Stomach (tissue), 9 donors: ENCODE data around the gene PPARA. TPM values are rescaled to one million over a fixed set of nuclear protein-coding genes. Genes with fewer than 3 reads are reported as not detected.
A peak's percentile ranks its signal among the peaks of the same experiment; 100 is the strongest.

Experiments used
- DNase-seq, 2 donors: peaks; one replicate each; pipeline versions ENCODE4 v3.0.0 to v3.0.0-alpha.2; 2013 to 2019
- H3K27ac ChIP-seq, 5 donors: fragments of 200-600 bp in 4 of 5; sonication (generic) in 4 of 5; one replicate each; pipeline ENCODE4 v1.5.1; 2013 to 2019; ENCODE audit warnings: mild to moderate bottlenecking in 1 of 5, moderate library complexity in 1 of 5
- H3K27me3 ChIP-seq, 3 donors: fragments of 200-600 bp; sonication (generic); one replicate each; pipeline ENCODE4 v1.5.1; 2017 to 2019; ENCODE audit warnings: mixed run types in 1 of 3
- H3K36me3 ChIP-seq, 4 donors: fragments of 200-600 bp; sonication (generic); 1 replicate in 3 of 4; 2 replicates in 1 of 4; pipeline ENCODE4 v1.5.1; 2016 to 2019
- H3K4me1 ChIP-seq, 4 donors: fragments of 200-600 bp; sonication (generic); one replicate each; pipeline ENCODE4 v1.5.1; 2016 to 2019
- H3K4me3 ChIP-seq, 4 donors: fragments of 200-600 bp; sonication (generic) in 3 of 4; one replicate each; pipeline ENCODE4 v1.5.1; 2016 to 2019; ENCODE audit warnings: mild to moderate bottlenecking in 1 of 4
- H3K9me3 ChIP-seq, 4 donors: fragments of 200-600 bp; sonication (generic); one replicate each; pipeline ENCODE4 v1.5.1; 2016 to 2019
- EP300 ChIP-seq: sonication (generic); formaldehyde crosslinking; IDR thresholded peaks from one replicate; pipeline ENCODE4 v1.6.1; 2017; ENCODE audit warnings: antibody characterized with exemption
- POLR2A ChIP-seq, 4 donors: fragments of 450-650 bp; IDR thresholded peaks; one replicate each; pipeline ENCODE4 v1.6.1; 2016; ENCODE audit warnings: antibody characterized with exemption in 4 of 4, control low read depth in 2 of 4, mild to moderate bottlenecking in 1 of 4, moderate library complexity in 1 of 4
- POLR2AphosphoS5 ChIP-seq, 3 donors: sonication (generic); formaldehyde crosslinking; IDR thresholded peaks; one replicate each; pipeline ENCODE4 v1.6.1; 2016; ENCODE audit warnings: antibody characterized with exemption in 3 of 3
- WGBS, 5 donors: extraction: QIAGEN DNeasy Blood & Tissue Kit in 3 of 5; methylation state at CpG; one replicate each; pipeline versions ENCODE4 v1.1.5 to v1.1.7; 2013 to 2018; 5-methylcytosine and 5-hydroxymethylcytosine counted together
- intact Hi-C: fragments of 100-400 bp; cut with DNase I; formaldehyde crosslinking; loops from one replicate; pipeline ENCODE4 v1.15.1; 2023; ENCODE audit warnings: low total_unique reads
- polyA plus RNA-seq, 3 donors: library from polyadenylated mRNA; stranded (reverse); fragments of 200-250 nt; gene quantifications; one replicate each; pipeline ENCODE4 v1.2.3, GENCODE V29; 2013
- total RNA-seq, 5 donors: library from RNA; depleted of rRNA; stranded (reverse); fragments of >200 nt; gene quantifications; one replicate each; pipeline versions ENCODE4 v1.1.0 to v1.2.3, GENCODE V29; 2014 to 2016
- TF ChIP-seq, protein P1 (sequence below), 7 experiments: fragments of 450-650 bp in 4 of 7; fragments of 200-600 bp in 3 of 7; sonication (generic) in 3 of 7; IDR thresholded peaks; one replicate each; pipeline ENCODE4 v1.5.1; 2016 to 2019; ENCODE audit warnings: antibody characterized with exemption in 7 of 7, control low read depth in 2 of 7, mild to moderate bottlenecking in 1 of 7
- donor health status: healthy with polysubstance abuse.
- donor health status: Bipolar disorder and iron deficiency.
- donor health status: healthy.

PPARA gene
- total and polyA plus RNA-seq, 8 donors, result 3.4 to 28.8 (median 11.6) TPM

GRCh38 chr22:46259374-46259773 lies 109.0 kb downstream of the PPARA start:
- H3K36me3 ChIP-seq, result no peaks in the 10 kb centered on the region
- intact Hi-C loops, result no loop called here
- H3K27me3 ChIP-seq, result peaks cover 0 to 7% (median 0%) of the 10 kb centered on the region in 3 donors
- H3K9me3 ChIP-seq, result no peaks in the 10 kb centered on the region
- TF ChIP-seq, protein P1, sequence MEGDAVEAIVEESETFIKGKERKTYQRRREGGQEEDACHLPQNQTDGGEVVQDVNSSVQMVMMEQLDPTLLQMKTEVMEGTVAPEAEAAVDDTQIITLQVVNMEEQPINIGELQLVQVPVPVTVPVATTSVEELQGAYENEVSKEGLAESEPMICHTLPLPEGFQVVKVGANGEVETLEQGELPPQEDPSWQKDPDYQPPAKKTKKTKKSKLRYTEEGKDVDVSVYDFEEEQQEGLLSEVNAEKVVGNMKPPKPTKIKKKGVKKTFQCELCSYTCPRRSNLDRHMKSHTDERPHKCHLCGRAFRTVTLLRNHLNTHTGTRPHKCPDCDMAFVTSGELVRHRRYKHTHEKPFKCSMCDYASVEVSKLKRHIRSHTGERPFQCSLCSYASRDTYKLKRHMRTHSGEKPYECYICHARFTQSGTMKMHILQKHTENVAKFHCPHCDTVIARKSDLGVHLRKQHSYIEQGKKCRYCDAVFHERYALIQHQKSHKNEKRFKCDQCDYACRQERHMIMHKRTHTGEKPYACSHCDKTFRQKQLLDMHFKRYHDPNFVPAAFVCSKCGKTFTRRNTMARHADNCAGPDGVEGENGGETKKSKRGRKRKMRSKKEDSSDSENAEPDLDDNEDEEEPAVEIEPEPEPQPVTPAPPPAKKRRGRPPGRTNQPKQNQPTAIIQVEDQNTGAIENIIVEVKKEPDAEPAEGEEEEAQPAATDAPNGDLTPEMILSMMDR (IDR thresholded peaks at IDR 0.05), result no peak
- no peak for TF ChIP-seq EP300
- no peak for TF ChIP-seq POLR2A (IDR thresholded peaks at IDR 0.05)
- TF ChIP-seq POLR2AphosphoS5 (IDR thresholded peaks at IDR 0.05), result no peak
- no peak overlapping the region for H3K27ac ChIP-seq
- peaks cover 4 to 16% (median 9%) of the 10 kb centered on the region in 4 donors for H3K4me1 ChIP-seq
- DNase-seq, result no peak
- 76 to 82% (median 81%) methylated on average over 12 of the region's 12 CpGs for WGBS, 5 donors
- H3K4me3 ChIP-seq, result no peak overlapping the region

GRCh38 chr22:46260038-46260437 lies 109.7 kb downstream of the PPARA start:
- TF ChIP-seq POLR2A (IDR thresholded peaks at IDR 0.05), result no peak
- no peak for TF ChIP-seq POLR2AphosphoS5 (IDR thresholded peaks at IDR 0.05)
- TF ChIP-seq EP300, result no peak
- TF ChIP-seq, protein P1 (IDR thresholded peaks at IDR 0.05), result no peak
- Histone ChIP-seq H3K27ac (no peak overlapping the region), H3K27me3 (peaks cover 0 to 7% (median 0%) of the 10 kb centered on the region in 3 donors), H3K36me3 (no peaks in the 10 kb centered on the region), H3K4me1 (peaks cover 4 to 17% (median 11%) of the 10 kb centered on the region in 4 donors), H3K4me3 (no peak overlapping the region), H3K9me3 (no peaks in the 10 kb centered on the region)
- no peak for DNase-seq
- 77 to 81% (median 78%) methylated on average over 5 to 6 of the region's 6 CpGs for WGBS, 5 donors
- intact Hi-C loops, result no loop called here

- Histone ChIP-seq H3K27me3 (peaks cover 0 to 7% (median 0%) of the 10 kb centered on the region in 3 donors), H3K4me1 (peaks cover 13 to 29% (median 21%) of the 10 kb centered on the region in 4 donors), H3K27ac (peak overlapping the region in 2 of 5 donors; percentile 17 to 56), H3K36me3 (no peaks in the 10 kb centered on the region), H3K9me3 (no peaks in the 10 kb centered on the region), H3K4me3 (peak overlapping the region; percentile 33 to 43 (median 38))
- peak; percentile 65 to 83 for DNase-seq
- intact Hi-C loops, result no loop called here
- TF ChIP-seq, protein P1 (IDR thresholded peaks at IDR 0.05), result no peak
- TF ChIP-seq POLR2AphosphoS5 (IDR thresholded peaks at IDR 0.05) (no peak), POLR2A (IDR thresholded peaks at IDR 0.05) (no peak), EP300 (no peak)
- 10 to 33% (median 14%) methylated on average over 33 to 109 of the region's 109 CpGs for WGBS, 5 donors
Observed at GRCh38 chr22:46262449-46263215, 112.3 kb downstream of the PPARA start.

GRCh38 chr22:46263216-46263590 lies 112.9 kb downstream of the PPARA start, which contains the start of gene PKDREJ:
Gene PKDREJ, minus strand, starts transcription at chr22:46263343. Its CDS starts 21 bp downstream, at chr22:46263322.
- TF ChIP-seq EP300 (no peak), POLR2A (IDR thresholded peaks at IDR 0.05) (no peak)
- Histone ChIP-seq H3K27ac (peak within 1 kb of the TSS in 2 of 5 donors; percentile 17 to 56), H3K36me3 (no peaks in the 10 kb centered on the region), H3K9me3 (no peaks in the 10 kb centered on the region), H3K27me3 (peaks cover 0 to 7% (median 0%) of the 10 kb centered on the region in 3 donors), H3K4me3 (peak within 1 kb of the TSS; percentile 33 to 43 (median 38)), H3K4me1 (peaks cover 13 to 30% (median 23%) of the 10 kb centered on the region in 4 donors)
- DNase-seq, result no peak
- intact Hi-C loops, result no loop called here
- WGBS, 5 donors, result 36 to 48% (median 44%) methylated on average over 23 to 30 of the region's 30 CpGs
